ENCODE measurements around the gene MXD4. TPM values are rescaled to one million over a fixed set of nuclear protein-coding genes. Genes with fewer than 3 reads are reported as not detected.

MXD4 gene, protein sequence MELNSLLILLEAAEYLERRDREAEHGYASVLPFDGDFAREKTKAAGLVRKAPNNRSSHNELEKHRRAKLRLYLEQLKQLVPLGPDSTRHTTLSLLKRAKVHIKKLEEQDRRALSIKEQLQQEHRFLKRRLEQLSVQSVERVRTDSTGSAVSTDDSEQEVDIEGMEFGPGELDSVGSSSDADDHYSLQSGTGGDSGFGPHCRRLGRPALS
- 61.3 TPM for total RNA-seq
- long read RNA-seq, full-length matches to known transcripts = 19 of 68 reads
- long read RNA-seq, partial matches to known transcripts = 10 of 68 reads
- long read RNA-seq, other reads (novel, unspliced or antisense) = 39 of 68 reads

DNA sequence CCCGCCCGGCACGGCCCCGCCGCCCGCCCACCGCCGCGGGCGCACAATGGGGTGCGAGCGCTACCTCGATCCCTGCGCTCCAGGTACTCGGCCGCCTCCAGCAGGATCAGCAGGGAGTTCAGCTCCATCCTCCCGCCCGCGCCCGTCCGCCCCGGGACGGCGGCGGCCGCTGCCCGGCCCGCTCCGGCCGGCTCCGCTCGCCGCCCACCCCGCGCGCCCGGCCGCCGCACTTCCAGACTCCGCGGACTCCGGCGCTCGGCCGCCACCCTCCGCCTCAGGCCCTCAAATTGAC, at the start of gene MXD4:
Gene MXD4, minus strand, starts transcription at position 257 of the 292 bp plus-strand sequence. Its CDS starts 129 bp downstream, at position 128.
- no peak for DNase-seq (ENCODE audit: low spot score)

DNA sequence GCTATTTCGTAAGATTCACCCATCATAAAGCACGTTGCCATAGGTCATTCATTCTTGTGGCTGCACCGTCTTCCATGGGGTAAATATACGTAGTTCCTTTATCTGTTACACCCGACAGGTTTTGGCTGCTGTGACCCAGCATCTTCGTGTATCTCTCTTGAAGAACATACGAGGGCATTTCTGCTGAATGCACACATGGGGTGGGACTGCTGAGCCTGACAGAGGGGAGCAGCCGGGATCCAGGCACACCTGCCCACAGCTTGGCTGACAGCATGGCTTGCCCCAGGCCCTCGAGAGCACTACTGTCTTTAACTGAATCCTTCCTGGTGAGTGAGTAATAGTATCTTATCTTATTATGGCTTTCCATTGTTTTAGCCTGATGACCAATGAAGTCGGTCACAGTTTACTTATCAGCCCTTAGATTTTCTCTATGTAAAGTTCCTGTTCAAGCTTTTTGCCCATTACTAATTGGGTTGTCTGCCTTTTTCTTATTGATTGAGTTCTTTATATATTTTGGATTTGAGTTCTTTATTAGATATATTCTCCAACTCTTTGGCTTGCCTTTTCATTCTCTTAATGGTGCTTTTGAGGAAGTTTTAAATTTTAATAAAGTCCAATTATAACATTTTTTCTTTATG, 45.0 kb upstream of the MXD4 start:
- DNase-seq (ENCODE audit: low spot score) = no peak

DNA sequence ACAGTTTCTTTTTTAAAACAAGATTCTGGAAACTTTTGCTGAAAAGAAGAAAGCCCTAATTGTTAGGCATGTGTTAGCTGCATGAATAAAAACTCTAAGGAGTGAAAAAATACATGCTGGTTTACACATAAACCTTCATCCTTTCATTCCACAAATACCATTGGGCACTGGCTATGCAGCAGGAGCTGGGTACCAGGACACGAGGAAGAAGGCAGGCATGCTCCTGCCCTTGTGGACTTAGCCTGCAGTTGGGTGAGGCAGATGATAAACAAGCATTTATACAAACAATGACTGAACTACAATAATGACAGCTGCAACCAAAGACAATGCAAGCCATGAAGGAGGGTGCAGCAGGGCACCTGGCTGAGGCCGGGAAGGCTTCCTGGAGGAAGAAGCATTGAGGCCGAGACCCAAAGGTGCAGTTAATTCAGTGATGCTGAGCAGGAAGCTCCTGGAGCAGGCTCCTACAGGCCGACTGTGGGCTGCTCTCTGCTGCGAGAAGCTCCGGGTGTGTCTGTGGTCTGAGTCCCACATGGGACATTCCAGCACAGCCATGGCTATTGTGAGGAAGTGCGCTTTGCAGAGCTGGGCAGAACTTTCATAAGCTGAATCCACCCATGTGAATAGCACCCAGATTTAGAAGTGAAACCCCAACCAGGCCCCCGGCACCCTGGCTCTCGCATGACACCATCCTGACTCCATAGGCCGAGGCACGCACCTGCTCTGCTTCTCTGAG, 44.0 kb upstream of the MXD4 start:
- peak; percentile 85 for DNase-seq (ENCODE audit: low spot score)

DNA sequence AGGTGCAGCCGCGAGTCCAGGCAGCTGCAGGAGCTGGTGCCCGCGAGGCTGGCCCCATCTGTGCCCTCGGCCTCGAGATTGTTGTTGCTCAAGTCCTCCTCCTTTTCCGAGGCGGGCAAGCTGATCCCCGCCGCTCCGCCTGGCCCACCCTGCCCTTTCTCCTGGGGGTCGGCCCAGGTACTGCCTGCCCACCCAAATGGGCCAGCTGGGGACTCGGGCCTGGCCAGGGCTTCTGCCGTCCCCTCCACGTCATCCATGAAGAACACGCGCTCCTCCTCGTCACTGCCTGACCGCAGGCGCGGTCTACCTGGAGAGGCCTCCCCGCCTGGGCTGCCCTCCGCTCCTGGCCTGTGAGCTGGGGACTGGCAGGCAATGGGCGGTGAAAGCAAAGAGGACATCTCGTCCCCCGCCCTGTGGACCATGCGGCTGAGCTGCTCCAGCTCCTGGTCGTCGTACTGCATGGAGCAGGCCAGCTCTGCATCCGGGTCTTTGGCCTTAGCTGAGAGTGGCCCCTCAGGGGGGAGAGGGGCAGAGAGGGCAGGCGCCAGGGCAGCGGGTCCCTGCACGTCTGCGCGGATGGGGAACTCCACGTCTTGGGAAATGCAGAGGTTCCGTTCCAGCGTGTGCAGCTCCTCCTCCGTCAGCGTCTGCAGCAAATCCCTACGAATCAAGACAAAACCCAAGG, 43.1 kb upstream of the MXD4 start:
- peak; percentile 85 for DNase-seq (ENCODE audit: low spot score)

DNA sequence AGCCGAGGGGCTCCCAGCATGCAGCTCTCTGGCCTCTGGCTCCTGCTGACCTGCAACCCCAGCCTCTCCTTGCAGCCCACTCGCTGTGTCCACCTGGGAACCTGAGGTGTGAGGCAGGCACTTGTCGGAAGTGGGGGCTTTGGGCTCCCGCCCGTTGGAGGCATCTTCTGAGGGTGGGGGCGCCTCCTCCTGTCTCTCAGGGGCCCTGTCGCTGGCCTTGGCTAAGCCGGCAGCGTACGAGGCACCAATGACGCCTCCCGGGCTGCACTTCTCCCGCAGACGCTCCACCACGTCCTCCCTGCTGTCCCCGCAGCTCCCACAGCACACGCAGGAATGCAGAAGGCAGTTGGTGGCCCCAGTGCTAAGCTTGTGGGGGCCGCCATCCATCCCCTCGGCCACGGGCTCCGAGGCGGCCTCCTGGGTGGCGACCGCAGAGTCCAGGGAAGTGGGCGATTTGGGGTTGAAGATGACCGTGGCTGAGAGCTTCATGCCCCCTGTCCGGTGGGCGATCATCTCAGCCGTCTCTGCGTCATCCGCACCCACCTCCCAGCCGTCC, 42.5 kb upstream of the MXD4 start:
- DNase-seq (ENCODE audit: low spot score) = no peak

DNA sequence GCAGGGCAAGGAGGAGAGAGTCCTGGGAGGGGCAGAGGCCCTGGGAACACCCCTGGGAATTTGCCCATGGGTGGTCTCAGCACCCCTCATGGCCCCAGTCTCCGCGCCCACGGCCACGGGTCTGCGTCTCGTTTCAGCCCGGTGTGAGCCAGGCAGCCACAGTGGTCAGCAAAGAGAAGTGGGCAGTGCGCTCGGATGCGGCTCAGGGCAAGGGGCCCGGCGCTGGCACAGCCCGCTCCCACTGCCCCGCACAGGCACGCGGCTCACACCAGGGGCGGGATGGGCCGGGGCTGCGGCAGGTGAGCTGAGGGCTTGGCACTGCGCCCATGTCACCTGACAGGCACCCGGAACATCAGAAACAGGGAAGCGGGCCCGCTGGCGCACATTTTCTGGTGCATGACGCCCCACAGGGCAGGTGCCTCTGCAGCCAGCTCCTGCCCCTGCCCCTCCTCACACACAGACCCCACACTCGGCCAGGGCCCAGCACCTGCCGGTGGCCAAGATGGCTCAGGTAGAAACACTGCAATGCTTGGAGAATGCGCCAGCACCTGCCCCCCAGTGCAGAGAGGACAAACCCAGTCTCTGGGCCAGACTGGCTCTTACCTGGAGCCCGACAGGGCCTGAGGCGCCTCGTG, 41.9 kb upstream of the MXD4 start:
- peak; percentile 82 for DNase-seq (ENCODE audit: low spot score)

DNA sequence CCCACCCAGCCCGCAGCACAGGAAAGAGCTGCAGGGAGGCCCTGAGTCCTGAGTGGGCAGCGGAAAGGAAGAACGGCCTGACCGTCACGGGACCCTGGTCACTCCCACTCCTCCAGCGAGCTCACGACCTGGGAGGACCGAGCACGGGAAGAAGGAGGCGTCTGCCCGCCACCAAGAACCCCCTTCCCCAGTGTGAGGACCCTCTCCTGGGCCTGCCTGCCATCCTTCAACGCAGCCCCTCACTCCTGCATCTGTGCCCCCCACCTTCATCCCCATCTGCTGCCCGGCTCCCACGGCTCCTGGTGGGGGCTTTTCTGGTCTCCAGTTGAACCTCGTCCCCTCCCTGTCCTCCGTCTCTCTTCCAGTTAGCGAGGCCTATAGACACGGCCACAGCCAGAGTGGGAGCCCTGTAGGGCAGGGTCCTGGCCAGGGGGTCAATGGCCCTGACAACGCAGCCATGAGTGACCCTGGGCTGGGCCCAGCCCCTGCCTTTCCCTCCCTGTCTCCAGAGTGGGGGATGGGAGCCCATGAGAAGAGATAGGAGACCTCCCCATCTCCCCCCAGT, 41.3 kb upstream of the MXD4 start:
- peak; percentile 67 for DNase-seq (ENCODE audit: low spot score)

DNA sequence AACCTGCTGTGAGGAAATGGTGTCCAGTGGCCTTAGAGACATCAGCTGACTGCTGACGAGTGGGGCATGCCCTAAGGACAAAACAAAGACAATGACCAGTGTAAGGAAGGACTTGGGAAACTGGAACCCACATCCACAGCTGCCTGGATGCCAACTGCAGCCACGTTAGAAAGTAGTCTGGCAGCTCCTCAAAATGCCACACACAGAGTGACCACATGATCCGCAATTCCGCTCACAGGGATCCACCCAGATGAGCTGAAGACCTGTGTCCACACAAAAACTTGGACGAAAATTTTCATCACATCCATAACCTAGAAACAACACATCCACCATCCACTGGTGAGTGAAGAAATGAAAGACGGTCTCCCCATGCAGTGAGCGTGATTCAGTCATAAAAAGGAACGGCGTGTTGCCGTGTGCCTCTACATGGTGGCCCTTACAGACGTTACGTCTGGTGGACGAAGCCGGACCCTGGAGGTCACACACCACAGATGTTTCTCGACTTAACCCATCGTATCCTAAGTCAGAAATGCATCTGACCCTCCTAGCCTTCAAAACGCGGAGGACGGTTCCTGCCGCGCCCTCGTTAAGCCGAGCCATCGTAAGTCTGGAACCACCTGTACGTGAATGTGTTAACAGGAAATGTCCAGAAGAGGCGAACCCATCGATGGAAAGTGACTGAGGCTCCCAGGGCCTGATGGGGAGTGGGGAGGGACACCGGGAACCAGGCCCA, 40.6 kb upstream of the MXD4 start:
- peak; percentile 59 for DNase-seq (ENCODE audit: low spot score)

DNA sequence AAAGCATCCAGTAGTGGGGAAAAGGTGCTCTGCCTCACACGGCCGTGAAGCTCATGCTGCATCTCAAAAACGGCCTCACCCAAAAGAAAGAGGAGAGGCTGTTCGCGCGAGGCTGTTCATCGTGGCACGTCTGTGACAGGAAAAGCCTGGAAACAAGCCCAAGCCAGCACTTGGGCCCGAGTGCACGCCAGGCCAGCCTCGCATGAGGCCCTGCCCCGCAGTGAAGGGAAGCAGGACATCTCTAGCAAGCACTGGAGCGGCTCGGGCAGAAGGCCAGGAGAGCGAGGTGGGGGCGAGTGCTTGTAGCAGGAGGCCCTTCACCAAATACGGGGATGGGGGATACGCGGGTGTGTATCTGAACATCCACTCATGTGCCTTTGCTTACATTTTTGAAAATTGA, 39.9 kb upstream of the MXD4 start:
- peak; percentile 68 for DNase-seq (ENCODE audit: low spot score)

DNA sequence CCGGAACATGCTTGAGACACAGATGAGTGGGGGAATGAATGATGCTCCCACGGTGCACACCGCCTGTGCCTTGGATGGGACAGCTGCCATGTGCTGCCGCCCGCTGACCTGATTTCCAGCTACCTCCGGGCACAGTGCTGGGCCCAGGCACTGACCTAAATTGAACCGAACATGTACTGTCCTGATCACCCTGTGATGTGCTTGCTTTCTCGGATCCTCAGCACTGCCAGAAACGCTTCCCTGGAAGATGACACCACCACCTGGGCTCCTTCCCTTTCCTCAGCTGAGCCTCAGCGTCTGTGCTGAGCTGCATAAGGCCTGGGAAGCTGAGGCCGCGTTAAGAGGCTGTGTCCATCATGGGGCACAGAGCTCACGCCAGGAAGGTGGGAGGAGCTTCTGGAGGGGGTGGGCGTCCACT, 39.3 kb upstream of the MXD4 start:
- DNase-seq (ENCODE audit: low spot score) = peak; percentile 51

DNA sequence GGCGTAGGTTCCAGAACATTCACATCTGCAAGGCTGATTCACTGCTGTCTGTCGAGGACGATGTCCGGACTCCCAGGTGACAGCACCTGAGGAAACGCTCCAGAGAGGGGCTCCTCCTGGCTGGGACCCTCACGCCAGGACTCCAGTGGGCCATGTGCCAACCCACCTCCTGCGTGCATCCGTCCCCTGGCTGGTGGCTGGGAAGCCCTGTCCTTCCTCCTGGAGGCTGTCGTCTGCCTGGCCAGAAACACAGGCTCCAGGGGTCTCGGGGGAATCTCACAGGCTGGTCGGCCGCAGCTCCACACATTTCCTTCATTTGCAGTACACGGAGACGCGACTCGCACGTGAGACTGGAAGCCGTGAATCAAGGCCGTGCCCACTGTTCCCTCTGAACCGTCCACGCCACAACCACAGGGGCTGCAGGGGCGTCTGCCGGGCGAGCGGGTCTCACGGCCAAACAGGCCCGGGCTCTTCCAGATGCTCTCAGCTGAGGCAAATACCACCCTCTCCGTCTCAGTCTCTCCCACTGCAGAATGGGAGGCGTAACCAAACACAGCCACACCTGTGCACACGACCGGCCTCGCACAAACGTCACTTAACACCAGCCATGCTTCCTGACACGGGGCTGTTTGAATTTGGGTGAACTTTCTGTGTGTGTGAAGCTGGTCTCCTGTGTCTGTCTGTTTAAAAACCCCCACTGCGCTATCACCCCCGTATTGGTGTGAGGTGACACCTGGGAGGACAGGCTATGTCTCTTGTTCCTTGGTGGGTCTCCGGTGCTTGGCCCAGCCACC, 38.7 kb upstream of the MXD4 start:
- DNase-seq (ENCODE audit: low spot score) = peak; percentile 87

DNA sequence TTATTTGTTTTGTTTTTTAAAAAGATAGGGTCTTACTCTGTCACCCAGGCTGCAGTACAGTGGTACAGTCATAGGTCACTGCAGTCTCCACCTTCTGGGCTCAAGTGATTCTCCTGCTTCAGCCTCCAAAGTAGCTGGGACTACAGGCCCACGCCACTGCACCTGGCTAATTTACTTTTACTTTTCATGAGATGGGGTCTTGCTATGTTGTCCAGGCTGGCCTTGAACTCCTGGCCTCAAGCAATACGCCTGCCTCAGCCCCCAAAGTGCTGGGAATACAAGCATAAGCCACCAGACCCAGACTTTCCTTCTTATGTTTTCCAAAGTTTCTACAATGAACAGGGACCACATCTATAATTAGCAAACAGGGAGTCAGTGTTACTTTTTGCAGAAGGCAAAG, 37.9 kb upstream of the MXD4 start:
- DNase-seq (ENCODE audit: low spot score) = no peak

DNA sequence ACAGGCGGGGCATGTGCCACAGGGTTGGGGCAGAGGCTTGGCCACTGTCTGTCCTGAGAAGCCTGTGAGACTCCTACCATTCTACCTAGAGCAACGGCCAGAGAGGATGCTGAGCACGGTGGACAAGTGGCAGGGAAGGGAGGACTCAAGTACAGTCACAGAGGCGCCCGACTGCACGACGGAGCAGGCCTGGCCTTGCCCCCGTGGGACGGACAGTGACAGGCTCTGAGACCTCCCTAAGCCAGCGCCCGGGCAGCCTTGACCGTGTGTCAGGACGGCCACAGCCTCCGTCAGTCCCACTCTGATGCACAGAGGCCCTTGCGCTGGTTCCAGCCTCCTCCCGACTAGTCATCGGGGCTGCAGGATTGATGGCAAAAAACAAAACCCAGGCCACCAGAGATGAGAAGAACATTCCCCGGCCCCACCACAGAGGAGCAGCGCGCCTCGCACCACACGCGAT, 36.7 kb upstream of the MXD4 start:
- peak; percentile 81 for DNase-seq (ENCODE audit: low spot score)

DNA sequence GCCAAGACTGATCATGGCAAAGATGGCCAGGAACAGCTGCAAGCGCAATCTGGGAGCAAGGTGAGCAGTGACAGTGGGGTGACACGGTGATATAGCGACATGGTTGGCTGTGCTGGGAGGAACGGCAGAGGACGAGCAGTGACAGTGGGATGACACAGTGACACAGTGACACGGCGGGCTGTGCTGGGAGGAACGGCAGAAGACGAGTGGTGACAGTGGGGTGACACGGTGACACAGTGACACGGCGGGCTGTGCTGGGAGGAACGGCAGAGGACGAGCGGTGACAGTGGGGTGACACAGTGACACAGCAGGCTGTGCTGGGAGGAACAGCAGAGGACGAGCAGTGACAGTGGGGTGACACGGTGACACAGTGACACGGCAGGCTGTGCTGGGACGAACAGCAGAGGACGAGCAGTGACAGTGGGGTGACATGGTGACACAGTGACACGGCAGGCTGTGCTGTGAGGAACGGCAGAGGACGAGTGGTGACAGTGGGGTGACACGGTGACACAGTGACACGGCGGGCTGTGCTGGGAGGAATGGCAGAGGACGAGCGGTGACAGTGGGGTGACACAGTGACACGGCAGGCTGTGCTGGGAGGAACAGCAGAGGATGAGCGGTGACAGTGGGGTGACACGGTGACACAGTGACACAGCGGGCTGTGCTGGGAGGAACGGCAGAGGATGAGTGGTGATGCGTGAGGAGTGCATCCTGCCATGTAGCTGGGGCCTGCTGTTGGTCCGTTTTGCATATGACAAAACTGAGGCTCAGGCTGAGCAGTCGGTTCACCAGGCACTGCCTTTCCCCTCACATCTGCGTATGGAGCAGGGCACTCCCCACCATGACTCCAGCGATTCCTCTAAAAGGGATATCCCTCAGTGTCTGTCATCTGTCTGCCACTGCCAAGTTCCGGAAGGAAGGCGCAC, 36.0 kb upstream of the MXD4 start:
- no peak for DNase-seq (ENCODE audit: low spot score)

DNA sequence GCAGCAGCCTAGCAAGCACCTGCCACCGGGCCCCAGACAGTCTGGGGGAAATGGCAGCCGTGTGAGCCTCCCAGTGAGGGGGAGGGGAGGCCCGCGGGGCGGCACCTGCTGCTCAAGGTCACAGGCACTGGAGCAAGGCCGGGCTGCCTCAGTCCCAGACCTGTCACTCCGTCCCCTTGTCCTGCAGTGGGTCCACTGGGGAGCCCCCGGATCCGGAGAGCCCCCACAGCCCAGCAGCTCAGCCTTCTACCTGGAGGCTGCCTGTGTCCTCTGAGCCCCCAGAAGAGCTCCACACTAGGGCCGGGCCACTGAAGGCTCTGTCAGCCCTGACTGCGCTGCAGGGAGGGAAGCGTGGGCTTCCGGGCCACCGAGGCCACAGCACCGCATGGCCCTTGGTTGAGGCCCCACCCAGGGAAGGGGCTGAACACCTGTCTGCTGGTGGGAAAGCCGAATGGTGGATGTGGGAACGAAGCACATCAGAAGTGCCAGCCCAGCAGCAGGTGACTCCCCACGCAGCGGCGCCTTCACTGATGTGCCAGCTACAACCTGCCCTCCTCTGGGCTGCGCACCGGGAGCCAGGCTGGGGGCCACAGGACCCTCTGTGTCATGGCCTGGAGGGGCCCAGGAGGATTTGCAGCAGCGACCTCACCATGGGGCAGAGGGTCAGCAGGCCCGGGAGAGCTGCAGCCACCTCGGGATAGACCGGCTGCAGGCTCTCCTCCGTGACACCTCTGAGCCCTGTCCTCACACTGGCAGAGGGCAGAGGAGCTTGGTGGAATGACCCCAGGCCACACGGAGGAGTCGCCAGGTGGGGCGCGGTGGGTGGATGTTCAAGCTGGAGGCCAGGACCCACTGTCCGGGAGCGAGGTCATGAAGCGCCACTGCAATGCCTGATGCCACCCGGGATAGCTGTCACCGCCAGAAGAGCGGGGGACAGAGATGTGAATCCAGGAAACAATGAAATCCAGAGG, 35.0 kb upstream of the MXD4 start:
- no peak for DNase-seq (ENCODE audit: low spot score)

DNA sequence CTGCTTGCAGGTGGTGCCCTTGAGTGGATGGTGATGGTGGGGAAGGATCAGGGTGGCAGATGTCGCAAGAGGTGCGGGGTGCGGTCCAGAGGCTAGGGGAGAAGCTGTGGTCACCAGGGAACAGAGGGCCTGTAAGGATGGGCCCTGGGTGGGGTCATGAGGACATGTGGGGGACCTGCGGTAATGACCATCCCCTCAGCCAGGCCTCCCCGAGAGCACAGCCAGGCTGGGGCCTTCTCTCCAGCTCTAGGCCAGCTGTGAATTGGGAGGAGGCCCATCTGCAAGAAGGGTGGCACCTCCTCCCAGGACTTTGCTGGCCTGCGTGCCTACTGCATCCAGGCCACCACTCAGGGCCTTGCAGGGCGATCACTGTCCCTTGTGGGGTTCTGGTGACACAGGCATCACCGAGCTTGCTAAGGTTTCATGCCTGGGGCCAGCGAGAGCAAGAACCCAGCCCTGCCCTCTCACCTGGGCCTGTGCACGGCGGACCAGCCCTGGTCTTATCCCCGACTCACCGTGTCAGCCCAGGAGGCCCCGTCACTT, 34.1 kb upstream of the MXD4 start:
- DNase-seq (ENCODE audit: low spot score) = no peak
